NB4 (cell line): ENCODE data around the gene ABTB2.
A peak's percentile ranks its signal among the peaks of the same experiment; 100 is the strongest.

Experiments used
- DNase-seq: peaks from one replicate; pipeline ENCODE4 v3.0.0; 2010; ENCODE audit warnings: low read depth
- H3K4me3 ChIP-seq: one replicate; pipeline ENCODE4 v1.5.1; 2011; ENCODE audit warnings: mild to moderate bottlenecking, low read depth, low read length, moderate library complexity
- CTCF ChIP-seq: IDR thresholded peaks from one replicate; pipeline ENCODE4 v1.5.1; 2012; ENCODE audit warnings: low read depth, low read length
- MAX ChIP-seq: IDR thresholded peaks from 2 replicates; pipeline ENCODE4 v1.6.1; 2011; ENCODE audit warnings: low read depth, low read length
- MYC ChIP-seq: IDR thresholded peaks from 2 replicates; pipeline ENCODE4 v1.6.1; 2011; ENCODE audit warnings: low read depth, low read length
- POLR2A ChIP-seq: IDR thresholded peaks from 2 replicates; pipeline ENCODE4 v1.6.1; 2011; ENCODE audit warnings: mild to moderate bottlenecking; ENCODE audit not compliant: insufficient read length; ENCODE audit errors: extremely low read depth

The ABTB2 gene

GRCh38 chr11:34314936-34315335 is 42.9 kb downstream of the ABTB2 start:
- no peak for DNase-seq
- no peak overlapping the region for H3K4me3 ChIP-seq
- TF ChIP-seq MYC = no peak
- TF ChIP-seq CTCF = no peak
- TF ChIP-seq POLR2A = no peak
- no peak for TF ChIP-seq MAX

- TF ChIP-seq POLR2A = no peak
- TF ChIP-seq MAX = no peak
- TF ChIP-seq CTCF = no peak
- TF ChIP-seq MYC = no peak
- no peak for DNase-seq
- no peak overlapping the region for H3K4me3 ChIP-seq
These were observed 43.6 kb downstream of the ABTB2 start for GRCh38 chr11:34314176-34314575.

GRCh38 chr11:34313099-34313517 is 44.7 kb downstream of the ABTB2 start:
- H3K4me3 ChIP-seq = no peak overlapping the region
- peak; percentile 24 for DNase-seq
- TF ChIP-seq MYC (no peak), POLR2A (no peak), CTCF (no peak), MAX (no peak)

GRCh38 chr11:34311126-34311525 is 46.7 kb downstream of the ABTB2 start:
- TF ChIP-seq POLR2A (no peak), MAX (no peak), MYC (no peak), CTCF (no peak)
- no peak for DNase-seq
- H3K4me3 ChIP-seq = no peak overlapping the region

GRCh38 chr11:34309965-34310364 is 47.8 kb downstream of the ABTB2 start:
- no peak for TF ChIP-seq MAX
- no peak for TF ChIP-seq POLR2A
- no peak for TF ChIP-seq CTCF
- TF ChIP-seq MYC = no peak
- peak; percentile 37 for DNase-seq
- H3K4me3 ChIP-seq = no peak overlapping the region
